Activated CD4-positive, alpha-beta T cell treated with anti-CD3 and anti-CD28 coated beads for 24 hours (primary cell): ENCODE results near the gene GSTP1.
"Not testable (repeated sequence)": the region's sequence is repeated elsewhere in the genome, so short reads cannot be mapped to it uniquely, and the experiment has no call there.

Source experiments
- DNase-seq, 2 donors: peaks; one replicate each; pipeline ENCODE4 v3.0.0-alpha.2; 2020; ENCODE audit warnings: low read depth in 2 of 2

The GSTP1 gene

GRCh38 chr11:67614730-67615714 lies 31.4 kb downstream of the GSTP1 start:
- peak; percentile 35 to 60 for DNase-seq

GRCh38 chr11:67615728-67616430 lies 32.3 kb downstream of the GSTP1 start:
- DNase-seq, result no peak

GRCh38 chr11:67616431-67617242 lies 33.0 kb downstream of the GSTP1 start:
- DNase-seq, result no peak

GRCh38 chr11:67617243-67617953 lies 33.8 kb downstream of the GSTP1 start:
- DNase-seq, result no peak

- DNase-seq, result not testable (repeated sequence)
These were observed 35.5 kb downstream of the GSTP1 start for GRCh38 chr11:67618901-67619659.

GRCh38 chr11:67619683-67620618 lies 36.3 kb downstream of the GSTP1 start:
- not testable (repeated sequence) for DNase-seq

- DNase-seq, result not testable (repeated sequence)
These were observed 37.0 kb downstream of the GSTP1 start for GRCh38 chr11:67620621-67621020.

- not testable (repeated sequence) for DNase-seq
These were observed 38.3 kb downstream of the GSTP1 start for GRCh38 chr11:67621928-67622327.

- not testable (repeated sequence) for DNase-seq
These were observed 39.3 kb downstream of the GSTP1 start for GRCh38 chr11:67622905-67623304.

GRCh38 chr11:67623795-67624194 lies 40.2 kb downstream of the GSTP1 start:
- DNase-seq, result not testable (repeated sequence)

- DNase-seq, result not testable (repeated sequence)
These were observed 42.7 kb downstream of the GSTP1 start for GRCh38 chr11:67626131-67626833.

GRCh38 chr11:67626970-67627369 lies 43.4 kb downstream of the GSTP1 start:
- DNase-seq, result no peak

GRCh38 chr11:67627441-67627811 lies 43.8 kb downstream of the GSTP1 start:
- DNase-seq, result no peak

- no peak for DNase-seq
These were observed 44.4 kb downstream of the GSTP1 start for GRCh38 chr11:67627812-67628624.

- DNase-seq, result no peak
These were observed 45.2 kb downstream of the GSTP1 start for GRCh38 chr11:67628710-67629385.

- DNase-seq, result peak; percentile 80 to 86
These were observed 46.0 kb downstream of the GSTP1 start, which contains the start of gene NUDT8 for GRCh38 chr11:67629386-67630227. Gene NUDT8 (minus strand): TSS chr11:67629937. CDS start chr11:67629911, 26 bp downstream.
